ENCODE data around the gene MSI1. TPM values are rescaled to one million over a fixed set of nuclear protein-coding genes. Genes with fewer than 3 reads are reported as not detected.
"Not testable (repeated sequence)": the region's sequence is repeated elsewhere in the genome, so short reads cannot be mapped to it uniquely, and the experiment has no call there.

The MSI1 gene
- total and polyA plus RNA-seq, 2 of the 13 experiments (the other 11 are each of a cell fraction or from before 2014, with no cell fraction given), result 0.09 to 0.46 TPM

GRCh38 chr12:120339256-120339655 is 29.7 kb downstream of the MSI1 start:
- TF ChIP-seq JUNB (CRISPR knock-in tag; IDR thresholded peaks at IDR 0.05; ENCODE audit: borderline replicate concordance), result no peak
- no peak for TF ChIP-seq HNF4A (CRISPR knock-in tag; IDR thresholded peaks at IDR 0.05)
- TF ChIP-seq PHB2 (IDR thresholded peaks at IDR 0.05; ENCODE audit: partially characterized antibody), result no peak
- H3K4me2 ChIP-seq (ENCODE audit: low read depth, low read length), result no peak overlapping the region
- intact Hi-C loops (cut with micrococcal nuclease; ENCODE audit: unreplicated experiment), result no loop called here
- WGBS (ENCODE audit: low lambda C conversion rate), result 57% methylated on average over 4 of the region's 4 CpGs
- no peaks in the 10 kb centered on the region for H3K27me3 ChIP-seq (ENCODE audit: control insufficient read depth in 1 of 2, insufficient read depth in 2 of 2, low read length in 2 of 2)
- H3K36me3 ChIP-seq (replicated peaks in 1 of 2; ENCODE audit: control insufficient read depth in 1 of 2, insufficient read depth in 2 of 2, low read length in 2 of 2), result no peaks in the 10 kb centered on the region
- no peak for DNase-seq (ENCODE audit: low spot score)
- no peak for ATAC-seq
- in situ Hi-C loops (cut with HindIII; ENCODE audit: extremely low pct_ligation_motif_present, low pct_unique_long_range_greater_than_20kb), result no loop called here
- H3K9ac ChIP-seq (ENCODE audit: insufficient read depth, low read depth, low read length), result no peak overlapping the region
- CTCF ChIA-PET (ENCODE audit: low intra/inter-chr PET ratio, low total read pairs), result no interaction called here
- peaks cover 24% of the 10 kb centered on the region for H3K9me3 ChIP-seq (ENCODE audit: low read length)
- H3K4me3 ChIP-seq (replicated peaks in 1 of 3; ENCODE audit: insufficient read depth in 1 of 3, low read depth in 2 of 3, low read length in 3 of 3), result no peak overlapping the region
- no peaks in the 10 kb centered on the region for H3K79me2 ChIP-seq (ENCODE audit: insufficient read depth, low read length)
- H2AFZ ChIP-seq (ENCODE audit: low read length), result no peak overlapping the region
- no peak overlapping the region for H3K27ac ChIP-seq (ENCODE audit: extremely low read length, insufficient read depth, low read length)
- H4K20me1 ChIP-seq (ENCODE audit: insufficient read depth, low read length), result no peaks in the 10 kb centered on the region
- peaks cover 32% of the 10 kb centered on the region for H3K4me1 ChIP-seq (ENCODE audit: insufficient read depth, low read length)
- FAIRE-seq, result no peak
- BruUV-seq (replicated peaks), result no TSS peak
- POLR2A ChIA-PET, result no interaction called here

- BruUV-seq (replicated peaks), result no TSS peak
- no peaks in the 10 kb centered on the region for H4K20me1 ChIP-seq (ENCODE audit: insufficient read depth, low read length)
- intact Hi-C loops (cut with micrococcal nuclease; ENCODE audit: unreplicated experiment), result no loop called here
- POLR2A ChIA-PET, result no interaction called here
- no peak for TF ChIP-seq ZNF251 (CRISPR knock-in tag; IDR thresholded peaks at IDR 0.05)
- TF ChIP-seq ZNF484 (CRISPR knock-in tag; IDR thresholded peaks at IDR 0.05; ENCODE audit: borderline replicate concordance, low read depth), result no peak
- TF ChIP-seq DRAP1 (CRISPR knock-in tag; IDR thresholded peaks at IDR 0.05), result no peak
- TF ChIP-seq RAD21 (CRISPR knock-in tag; IDR thresholded peaks at IDR 0.05), result no peak
- TF ChIP-seq ZNF12 (CRISPR knock-in tag; IDR thresholded peaks at IDR 0.05), result no peak
- H3K4me3 ChIP-seq (replicated peaks in 1 of 3; ENCODE audit: insufficient read depth in 1 of 3, low read depth in 2 of 3, low read length in 3 of 3), result no peak overlapping the region
- no peaks in the 10 kb centered on the region for H3K79me2 ChIP-seq (ENCODE audit: insufficient read depth, low read length)
- no peak overlapping the region for H3K4me2 ChIP-seq (ENCODE audit: low read depth, low read length)
- ATAC-seq (no peak), DNase-seq (ENCODE audit: low spot score) (no peak), FAIRE-seq (no peak)
- WGBS (ENCODE audit: low lambda C conversion rate), result 25% methylated on average over 2 of the region's 2 CpGs
- H3K27ac ChIP-seq (ENCODE audit: extremely low read length, insufficient read depth, low read length), result no peak overlapping the region
- no peaks in the 10 kb centered on the region for H3K27me3 ChIP-seq (ENCODE audit: control insufficient read depth in 1 of 2, insufficient read depth in 2 of 2, low read length in 2 of 2)
- no peaks in the 10 kb centered on the region for H3K36me3 ChIP-seq (replicated peaks in 1 of 2; ENCODE audit: control insufficient read depth in 1 of 2, insufficient read depth in 2 of 2, low read length in 2 of 2)
- peaks cover 24% of the 10 kb centered on the region for H3K9me3 ChIP-seq (ENCODE audit: low read length)
- CTCF ChIA-PET (ENCODE audit: low intra/inter-chr PET ratio, low total read pairs), result no interaction called here
- H2AFZ ChIP-seq (ENCODE audit: low read length), result no peak overlapping the region
- in situ Hi-C loops (cut with HindIII; ENCODE audit: extremely low pct_ligation_motif_present, low pct_unique_long_range_greater_than_20kb), result no loop called here
- no peak overlapping the region for H3K9ac ChIP-seq (ENCODE audit: insufficient read depth, low read depth, low read length)
- peaks cover 19% of the 10 kb centered on the region for H3K4me1 ChIP-seq (ENCODE audit: insufficient read depth, low read length)
Observed at GRCh38 chr12:120337730-120338129, 31.2 kb downstream of the MSI1 start.

GRCh38 chr12:120336392-120336791 is 32.6 kb downstream of the MSI1 start:
- ATAC-seq; intact Hi-C loops (cut with micrococcal nuclease; ENCODE audit: unreplicated experiment); H3K79me2 ChIP-seq (ENCODE audit: insufficient read depth, low read length); BruUV-seq (replicated peaks); DNase-seq (ENCODE audit: low spot score); H3K4me2 ChIP-seq (ENCODE audit: low read depth, low read length); H3K4me3 ChIP-seq (replicated peaks in 1 of 3; ENCODE audit: insufficient read depth in 1 of 3, low read depth in 2 of 3, low read length in 3 of 3); FAIRE-seq; in situ Hi-C loops (cut with HindIII; ENCODE audit: extremely low pct_ligation_motif_present, low pct_unique_long_range_greater_than_20kb); H3K27me3 ChIP-seq (ENCODE audit: control insufficient read depth in 1 of 2, insufficient read depth in 2 of 2, low read length in 2 of 2); H3K36me3 ChIP-seq (replicated peaks in 1 of 2; ENCODE audit: control insufficient read depth in 1 of 2, insufficient read depth in 2 of 2, low read length in 2 of 2); H3K27ac ChIP-seq (ENCODE audit: extremely low read length, insufficient read depth, low read length); POLR2A ChIA-PET; H4K20me1 ChIP-seq (ENCODE audit: insufficient read depth, low read length); CTCF ChIA-PET (ENCODE audit: low intra/inter-chr PET ratio, low total read pairs); H2AFZ ChIP-seq (ENCODE audit: low read length); H3K9ac ChIP-seq (ENCODE audit: insufficient read depth, low read depth, low read length): not testable (repeated sequence)
- Histone ChIP-seq H3K4me1 (ENCODE audit: insufficient read depth, low read length) (peaks cover 21% of the 10 kb centered on the region), H3K9me3 (ENCODE audit: low read length) (peaks cover 24% of the 10 kb centered on the region)
- 67% methylated on average over 2 of the region's 2 CpGs for WGBS (ENCODE audit: low lambda C conversion rate)
